Measurements from ENCODE around the gene NTN1.

Gene NTN1

DNA sequence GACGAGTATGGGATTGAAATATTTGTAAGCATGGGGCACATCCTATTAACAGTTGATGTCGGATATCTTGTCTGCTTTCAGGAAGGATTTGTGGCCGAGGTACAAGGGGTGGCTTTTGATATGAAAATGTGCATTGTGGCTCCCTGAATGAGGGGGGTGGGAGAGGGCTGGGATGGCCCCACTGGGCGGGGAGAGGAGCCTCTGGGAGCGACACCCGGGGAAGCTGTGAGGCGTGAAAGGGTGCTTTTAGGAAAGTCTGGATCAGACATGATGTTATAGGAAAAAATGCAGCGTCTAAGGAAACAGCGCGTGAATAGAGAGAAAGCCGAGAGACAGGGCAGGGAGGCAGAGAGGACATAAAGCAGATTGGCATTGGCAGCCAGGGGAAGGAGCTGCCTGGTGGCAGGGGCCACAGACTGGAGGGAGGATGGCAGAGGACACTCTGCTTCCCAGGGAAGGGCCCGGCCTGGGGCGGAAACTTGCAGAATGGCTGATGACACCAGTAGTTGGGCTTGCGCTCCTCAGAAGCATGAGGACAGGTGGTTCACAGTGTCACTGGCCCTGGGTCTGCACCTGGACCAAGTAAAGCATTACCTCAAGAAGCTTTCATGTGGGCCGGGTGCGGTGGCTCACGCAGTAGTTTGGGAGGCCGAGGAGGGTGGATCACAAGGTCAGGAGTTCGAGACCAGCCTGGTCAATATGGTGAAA is 95.7 kb downstream of the NTN1 start:
- no peak for DNase-seq (ENCODE audit: extremely low read depth in 1 of 2, low read depth in 1 of 2)

DNA sequence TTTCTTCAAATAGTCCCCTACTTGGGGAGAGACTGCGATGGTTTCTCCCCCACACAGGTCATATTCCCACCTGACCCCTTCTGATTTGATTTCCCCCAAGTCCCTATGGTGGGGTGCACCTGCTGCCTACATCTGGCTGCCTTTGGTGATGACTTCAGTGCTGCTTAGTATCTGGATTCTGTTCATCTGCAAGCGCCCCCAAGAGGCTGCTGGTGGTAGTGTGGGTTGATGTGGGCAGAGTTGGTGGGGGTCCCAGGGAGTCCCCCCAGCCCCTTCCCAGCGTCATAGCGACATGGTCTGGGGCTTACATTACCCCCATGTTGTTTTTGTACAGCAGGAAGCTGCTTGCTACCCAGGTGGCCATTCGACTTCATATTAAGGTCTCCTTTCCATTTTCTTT is 99.2 kb downstream of the NTN1 start:
- DNase-seq (ENCODE audit: extremely low read depth in 1 of 2, low read depth in 1 of 2): no peak

DNA sequence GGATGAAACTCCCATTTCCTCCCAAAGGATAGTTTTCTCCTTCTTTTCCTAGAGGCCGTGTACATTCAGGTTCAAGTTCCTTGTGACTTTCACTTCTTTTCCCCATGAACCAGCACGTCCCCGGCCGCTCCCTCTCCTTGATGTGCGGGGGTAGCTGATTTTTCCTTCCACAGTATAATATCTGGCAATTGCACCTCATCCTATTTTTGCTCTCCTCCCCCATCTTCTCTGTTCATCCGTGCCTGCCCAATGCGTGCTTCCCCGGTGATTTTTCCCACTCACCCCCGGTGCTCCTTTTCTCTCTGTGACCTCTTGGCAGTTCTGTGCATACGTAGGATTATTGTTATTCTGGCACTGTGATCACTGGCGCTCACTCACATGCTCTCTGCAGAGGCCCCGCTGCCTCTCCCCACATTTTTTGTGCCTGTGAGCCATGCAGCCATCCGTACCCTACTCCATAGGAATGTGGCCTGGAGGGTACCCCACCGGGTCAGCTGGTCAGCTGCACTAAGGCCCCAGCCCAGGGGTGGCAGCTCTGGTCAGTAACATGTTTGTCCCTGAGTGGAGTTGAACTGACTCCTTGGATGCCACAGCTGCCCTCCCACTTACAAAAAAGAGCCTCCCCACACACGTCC is 100.0 kb downstream of the NTN1 start:
- DNase-seq (ENCODE audit: extremely low read depth in 1 of 2, low read depth in 1 of 2): no peak

DNA sequence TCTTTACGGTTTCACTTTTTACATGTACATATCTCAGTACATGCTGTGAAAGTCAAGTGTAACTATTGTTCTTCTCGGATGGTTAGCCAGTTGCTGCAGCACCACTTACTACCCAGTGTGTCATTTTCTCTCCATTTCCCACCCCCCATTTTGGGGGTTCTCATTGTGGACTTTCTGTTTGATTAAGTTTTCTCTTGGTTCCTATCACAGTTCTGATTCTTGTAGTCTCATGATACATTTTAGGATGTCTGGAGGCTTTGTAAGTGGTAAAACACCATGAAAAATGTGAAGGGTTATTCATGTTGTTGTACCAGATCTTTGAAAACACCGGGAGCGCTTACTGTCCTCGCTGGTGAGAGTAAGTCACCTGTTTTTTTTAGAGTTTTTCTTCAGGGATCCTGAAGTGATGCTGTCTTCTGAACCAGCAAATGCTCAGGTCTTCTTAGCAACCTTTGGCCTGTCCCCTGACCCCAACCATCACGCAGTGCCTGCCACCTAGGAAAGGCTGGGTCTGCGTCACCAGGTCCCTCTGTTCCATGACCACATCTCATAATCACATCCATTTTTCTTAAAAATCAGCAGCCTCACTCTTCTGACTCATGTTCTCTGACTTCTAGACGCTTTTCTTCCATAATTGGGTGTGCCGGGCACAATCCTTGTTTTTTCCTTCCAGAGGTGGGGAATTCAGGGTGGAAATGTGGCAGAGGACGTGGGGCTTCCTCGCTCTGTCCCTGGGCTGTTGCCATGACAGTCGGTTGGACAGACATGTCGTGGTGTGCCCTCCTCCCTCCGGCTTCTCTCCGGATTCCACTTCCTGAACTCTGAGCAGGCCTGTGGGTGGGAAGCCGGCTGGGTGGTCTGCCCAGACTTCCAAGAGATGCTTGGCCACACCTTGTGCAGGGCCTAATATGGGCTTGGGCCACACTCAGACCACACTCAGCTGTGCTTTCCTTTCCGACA is 102.6 kb downstream of the NTN1 start:
- no peak for DNase-seq (ENCODE audit: extremely low read depth in 1 of 2, low read depth in 1 of 2)

DNA sequence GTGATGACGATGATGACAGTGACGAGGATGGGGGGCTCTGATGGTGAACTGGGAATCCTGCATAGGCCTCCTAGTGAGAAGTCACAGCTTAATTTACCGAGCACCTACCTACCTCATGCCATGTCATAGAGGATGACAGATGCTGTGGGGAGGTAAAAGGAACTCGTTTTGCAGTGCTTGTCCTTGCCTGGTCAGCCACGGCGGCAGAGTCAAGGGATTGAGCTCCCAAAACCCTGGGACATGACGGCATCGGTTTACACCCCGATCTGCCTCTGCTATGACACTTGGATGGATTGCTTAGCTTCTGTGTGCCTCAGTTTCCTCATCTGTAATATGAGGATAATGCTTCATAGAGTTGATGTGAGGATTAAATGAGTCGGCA is 103.2 kb downstream of the NTN1 start:
- no peak for DNase-seq (ENCODE audit: extremely low read depth in 1 of 2, low read depth in 1 of 2)

DNA sequence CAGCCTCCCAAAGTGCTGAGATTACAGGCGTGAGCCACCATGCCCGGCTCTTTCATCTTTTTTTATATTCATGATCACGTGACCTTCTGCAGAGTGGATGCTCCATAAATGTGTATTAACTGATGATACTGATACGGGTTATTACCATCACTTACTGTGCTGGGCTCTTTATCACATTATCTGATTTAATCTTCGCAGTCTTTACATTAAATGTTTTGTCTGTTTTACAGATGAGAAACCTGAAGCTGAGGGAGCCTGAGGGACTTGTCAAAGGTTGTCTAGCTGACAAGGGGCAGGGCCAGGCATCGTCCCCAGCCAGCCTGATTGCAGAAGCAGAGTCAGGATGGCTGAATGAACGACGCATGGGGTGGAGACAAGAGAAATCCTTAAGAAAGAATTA is 104.4 kb downstream of the NTN1 start:
- no peak for DNase-seq (ENCODE audit: extremely low read depth in 1 of 2, low read depth in 1 of 2)

DNA sequence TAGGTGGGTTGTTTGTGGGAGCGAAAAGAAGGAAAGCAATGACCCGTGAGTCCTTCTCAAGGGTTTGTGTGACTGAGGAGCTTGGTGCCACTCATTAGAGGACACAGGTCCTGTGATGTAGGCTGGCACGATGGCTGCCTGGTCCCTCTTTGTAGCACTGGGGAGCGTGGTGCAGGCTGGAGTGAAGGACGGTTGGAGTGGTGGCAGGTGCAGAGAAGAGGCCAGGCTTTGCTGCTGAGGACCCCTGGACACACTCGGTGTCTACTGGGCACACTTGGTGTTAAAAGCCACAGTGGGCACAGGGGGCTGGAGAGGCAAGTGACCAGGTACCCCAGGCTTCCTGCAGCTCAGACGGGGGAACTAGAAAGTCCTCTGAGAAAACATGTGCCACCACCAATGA is 106.0 kb downstream of the NTN1 start:
- no peak for DNase-seq (ENCODE audit: extremely low read depth in 1 of 2, low read depth in 1 of 2)

DNA sequence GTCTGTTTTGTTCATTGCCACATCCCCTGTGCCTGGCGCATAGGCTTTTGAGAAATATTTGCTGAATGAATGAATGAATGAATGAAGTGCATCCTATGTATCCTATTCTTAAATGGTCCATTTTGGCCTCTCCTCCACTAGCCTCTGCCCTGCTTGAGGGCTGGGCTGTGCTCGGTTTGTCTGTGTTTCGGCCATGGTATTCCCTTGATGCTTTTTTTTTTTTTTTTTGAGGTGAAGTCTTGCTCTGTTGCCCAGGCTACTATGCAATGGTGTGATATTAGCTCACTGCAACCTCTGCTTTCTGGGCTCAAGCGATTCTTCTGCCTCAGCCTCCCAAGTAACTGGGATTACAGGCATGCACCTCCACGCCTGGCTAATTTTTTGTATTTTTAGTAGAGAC is 110.1 kb downstream of the NTN1 start:
- no peak for DNase-seq (ENCODE audit: extremely low read depth in 1 of 2, low read depth in 1 of 2)

DNA sequence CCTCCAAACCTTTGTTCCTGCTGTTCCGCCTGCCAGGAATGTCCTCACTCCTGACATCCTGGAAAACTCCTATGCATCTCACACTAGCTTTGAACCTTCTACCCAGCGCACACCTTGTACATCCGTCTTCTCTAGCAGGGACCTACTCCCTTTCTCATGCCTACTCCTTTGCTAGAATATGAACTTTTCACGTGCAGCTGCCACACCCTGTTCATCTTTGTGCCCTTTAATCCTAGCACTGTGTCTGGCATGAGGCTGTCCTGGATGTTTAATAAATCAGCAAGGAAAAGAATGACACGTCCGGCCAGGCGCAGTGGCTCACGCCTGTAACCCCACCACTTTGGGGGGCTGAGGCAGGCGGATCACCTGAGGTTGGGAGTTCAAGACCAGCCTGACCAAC is 111.0 kb downstream of the NTN1 start:
- DNase-seq (ENCODE audit: extremely low read depth in 1 of 2, low read depth in 1 of 2): no peak

DNA sequence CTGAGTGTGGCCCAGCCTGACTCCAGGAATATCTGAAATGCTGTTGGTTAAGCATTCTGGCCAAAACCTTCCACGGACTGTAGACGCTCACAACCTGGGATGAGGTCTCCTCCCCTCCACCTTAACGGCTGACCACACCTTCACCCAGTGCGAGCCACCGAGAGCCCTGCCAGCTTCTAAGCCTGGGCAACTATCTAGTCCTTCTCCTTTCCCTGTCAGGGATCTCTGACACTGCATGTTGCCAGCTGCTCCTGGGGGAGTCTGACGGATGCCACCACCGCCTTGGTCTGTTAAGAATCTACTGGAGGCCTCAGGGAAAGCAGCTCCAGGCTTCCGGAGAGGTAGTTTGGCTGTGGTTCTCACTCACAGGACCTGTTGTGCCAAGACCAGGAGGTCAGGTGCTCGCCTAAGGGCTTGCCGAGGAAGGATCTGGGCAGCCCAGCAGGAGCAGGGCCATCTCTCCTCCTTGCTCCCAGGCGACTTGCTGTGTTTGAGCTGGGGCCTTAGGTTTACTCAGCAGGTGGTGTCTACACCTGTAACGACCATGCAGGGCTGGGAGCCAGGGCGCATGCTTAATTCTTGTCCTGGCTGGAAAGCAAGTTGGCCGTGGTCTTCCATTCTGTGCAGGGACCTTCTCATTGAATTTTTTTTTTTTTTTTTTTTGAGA is 111.8 kb downstream of the NTN1 start:
- no peak for DNase-seq (ENCODE audit: extremely low read depth in 1 of 2, low read depth in 1 of 2)

DNA sequence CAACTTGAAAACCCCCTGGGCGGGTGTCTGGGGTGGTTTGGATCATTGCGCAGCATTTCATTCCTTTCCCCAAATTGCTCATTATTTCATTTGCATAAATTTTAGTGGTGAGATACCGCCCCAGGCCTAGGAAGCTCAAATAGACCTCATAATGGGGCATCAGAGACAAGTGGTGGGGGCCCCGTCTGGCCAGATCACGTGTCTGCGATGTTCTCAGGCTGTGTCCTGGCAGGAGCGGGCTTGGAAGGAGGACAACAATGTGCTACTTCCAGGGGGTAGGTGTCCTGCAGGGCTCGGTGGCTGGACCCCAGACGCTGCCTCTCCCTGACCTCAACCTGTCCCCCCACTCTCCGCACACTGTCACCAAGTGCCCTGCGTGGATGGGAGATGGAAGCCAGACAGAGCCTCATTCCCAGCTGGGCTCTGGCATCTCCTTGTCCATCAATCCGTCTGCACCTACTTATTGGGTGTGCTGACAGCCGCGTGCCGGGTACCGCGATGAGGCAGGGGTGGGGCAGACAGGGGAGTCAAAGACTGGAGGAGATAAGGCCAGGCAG is 116.9 kb downstream of the NTN1 start:
- no peak for DNase-seq (ENCODE audit: extremely low read depth in 1 of 2, low read depth in 1 of 2)

DNA sequence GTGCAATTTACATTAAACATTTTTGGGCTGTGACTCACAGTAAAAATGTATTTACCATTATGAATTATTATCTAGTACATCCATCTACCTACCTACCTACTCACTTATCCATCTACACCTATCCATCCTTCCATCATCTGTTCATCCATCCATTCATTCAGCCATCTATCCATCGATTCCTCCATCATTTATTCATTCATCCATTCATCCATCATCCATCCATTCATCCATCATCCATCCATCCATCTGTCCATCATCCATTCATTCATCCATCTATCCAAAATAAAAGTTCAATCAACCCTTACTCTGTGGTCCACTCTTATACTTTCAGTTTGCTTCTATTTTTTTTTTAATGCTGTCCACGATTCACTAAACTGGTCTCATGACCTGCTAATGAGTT is 118.4 kb downstream of the NTN1 start:
- DNase-seq (ENCODE audit: extremely low read depth in 1 of 2, low read depth in 1 of 2): no peak

DNA sequence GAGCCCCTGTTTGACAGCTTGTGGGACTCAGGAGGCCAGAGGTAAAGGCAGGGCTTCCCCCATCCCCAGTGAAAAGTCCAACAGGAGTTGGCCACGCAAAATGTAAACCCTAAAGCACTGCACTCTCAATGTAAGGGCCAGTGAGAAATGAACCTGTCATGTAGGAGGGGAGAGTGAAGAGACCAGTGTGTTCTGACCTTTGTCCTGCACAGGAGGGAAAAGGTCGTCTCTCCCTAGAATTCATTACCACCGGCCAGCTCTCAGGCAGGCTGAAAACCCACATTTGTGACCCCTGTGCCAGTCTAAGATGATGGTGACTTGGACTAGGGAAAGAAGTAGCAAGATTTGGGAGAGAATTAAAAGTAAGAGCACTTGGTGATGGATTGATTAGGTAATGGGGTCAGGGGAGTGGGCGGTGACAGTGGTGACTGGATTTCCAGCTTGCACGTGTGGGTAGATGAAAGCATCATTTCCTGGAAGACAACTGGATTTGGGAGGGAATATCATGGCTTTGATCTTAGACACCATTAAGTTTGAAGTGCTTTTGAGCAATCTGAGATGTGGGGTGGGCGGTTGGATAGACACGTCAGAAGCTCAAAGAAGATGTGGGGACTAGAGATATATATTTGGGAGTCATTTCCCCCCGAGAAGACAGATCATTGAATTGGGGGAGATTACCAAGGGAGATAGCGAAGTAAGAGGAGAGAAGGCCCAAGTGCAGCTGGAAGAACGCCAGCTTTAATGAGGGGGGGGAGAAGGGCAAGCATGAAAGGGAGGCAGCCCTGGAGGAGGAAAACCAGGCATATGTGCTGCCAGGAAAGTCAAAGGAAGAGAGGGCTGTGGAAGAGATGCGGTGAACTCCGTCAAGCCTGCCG is 119.5 kb downstream of the NTN1 start:
- no peak for DNase-seq (ENCODE audit: extremely low read depth in 1 of 2, low read depth in 1 of 2)

DNA sequence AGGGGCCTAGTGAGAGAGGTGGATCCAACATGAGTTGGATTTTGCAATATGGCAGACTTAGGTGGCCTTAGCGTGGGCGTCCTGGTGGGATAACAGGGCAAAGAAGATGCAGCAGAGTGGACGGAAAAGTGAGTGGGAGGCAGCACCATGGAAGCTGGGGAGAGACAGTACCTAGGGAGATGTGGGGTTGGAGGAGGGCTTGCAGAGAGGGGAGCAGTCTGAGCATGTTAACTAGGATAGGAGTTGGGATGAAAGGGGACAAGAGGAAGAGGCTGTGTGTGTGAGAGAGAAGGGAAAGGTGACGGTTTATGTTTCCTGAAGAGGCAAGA is 120.1 kb downstream of the NTN1 start:
- no peak for DNase-seq (ENCODE audit: extremely low read depth in 1 of 2, low read depth in 1 of 2)

DNA sequence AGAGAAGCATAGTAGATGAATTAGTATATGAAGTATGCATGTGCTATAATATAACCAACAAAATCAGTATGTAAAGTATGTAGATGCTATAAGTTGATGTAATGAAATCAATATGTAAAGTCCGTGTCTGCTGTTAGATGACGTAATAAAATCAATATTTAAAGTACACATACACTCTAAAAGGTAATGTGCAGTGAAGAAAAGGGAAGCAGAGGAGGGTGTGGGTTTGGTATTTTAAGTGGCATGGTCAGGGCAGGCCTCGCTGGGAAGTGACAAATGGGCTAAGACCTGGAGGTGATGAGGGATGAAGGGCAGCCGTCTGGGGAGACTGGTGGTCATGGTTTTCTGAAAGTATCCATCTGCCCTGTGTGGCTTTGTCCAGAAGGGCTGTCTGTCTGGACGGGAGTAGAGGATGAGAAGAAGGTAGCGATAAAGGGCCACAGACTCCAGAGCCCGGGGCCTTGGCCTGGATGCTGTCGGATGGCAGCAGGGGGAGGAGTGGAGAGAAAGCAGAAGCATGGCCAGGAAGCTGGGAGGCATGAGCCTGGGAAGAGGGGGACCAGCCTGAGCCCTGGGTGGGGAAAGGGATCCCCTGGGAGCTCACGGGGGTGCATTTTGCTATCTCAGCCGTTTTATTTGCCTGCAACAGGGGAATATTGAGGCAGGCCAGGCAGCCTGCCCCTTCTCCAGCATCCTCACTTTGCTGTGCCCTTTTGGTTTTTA is 121.6 kb downstream of the NTN1 start:
- no peak for DNase-seq (ENCODE audit: extremely low read depth in 1 of 2, low read depth in 1 of 2)

DNA sequence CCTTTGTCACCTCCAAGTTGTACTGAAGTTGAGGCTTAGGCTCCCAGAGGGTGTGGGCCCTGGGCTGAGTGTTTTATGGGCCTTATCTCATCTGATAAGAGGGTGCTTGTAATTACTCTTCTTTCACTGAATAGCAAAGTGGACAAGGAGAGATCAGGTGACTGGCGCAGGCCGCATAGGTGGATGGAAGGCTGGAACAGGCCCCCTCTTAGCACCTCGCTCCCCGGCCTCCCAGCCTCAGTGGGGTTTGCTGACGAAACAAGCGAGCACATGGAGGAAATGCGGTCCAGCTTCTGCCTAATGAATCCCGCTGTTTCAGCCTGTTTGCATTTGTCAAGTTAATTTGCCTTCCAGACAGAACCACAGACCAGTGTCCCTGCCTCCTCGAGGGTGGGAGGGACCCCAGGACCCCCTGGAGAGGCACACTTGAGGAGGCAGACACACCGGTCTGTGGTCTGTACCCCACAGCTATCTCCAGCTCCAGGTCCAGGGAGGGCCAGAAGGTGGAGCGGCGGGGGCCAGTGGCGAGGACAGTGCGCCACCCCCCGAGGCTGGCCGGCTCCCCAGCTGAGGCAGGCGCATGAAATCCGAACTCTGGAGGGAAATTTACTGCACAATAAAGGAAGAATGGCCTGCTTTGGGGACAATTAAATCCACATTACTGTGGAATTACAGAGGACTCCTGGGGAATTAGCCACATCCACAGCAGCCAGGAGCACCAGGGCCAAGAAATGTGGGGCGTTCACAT is 123.4 kb downstream of the NTN1 start:
- DNase-seq (ENCODE audit: extremely low read depth in 1 of 2, low read depth in 1 of 2): no peak

DNA sequence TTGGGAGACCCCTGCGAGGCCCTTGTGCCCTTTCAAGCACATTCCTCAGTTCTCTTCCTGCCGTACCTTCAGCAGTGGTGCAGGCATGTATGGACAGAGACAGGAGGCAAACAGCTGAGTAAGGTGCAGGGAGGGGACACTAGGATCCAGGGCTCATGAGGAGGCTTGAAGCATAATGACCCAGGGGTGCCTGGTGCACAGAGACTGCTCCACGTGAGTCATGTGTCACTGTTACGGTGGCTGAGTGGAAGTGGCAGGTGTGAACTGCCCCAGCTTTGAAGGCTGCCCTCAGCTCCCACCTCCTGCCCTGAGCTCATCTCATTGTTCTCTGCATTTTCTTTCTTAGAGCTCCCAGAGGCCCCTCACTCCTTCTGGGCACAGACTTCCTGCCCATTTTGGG is 124.8 kb downstream of the NTN1 start:
- DNase-seq (ENCODE audit: extremely low read depth in 1 of 2, low read depth in 1 of 2): no peak

DNA sequence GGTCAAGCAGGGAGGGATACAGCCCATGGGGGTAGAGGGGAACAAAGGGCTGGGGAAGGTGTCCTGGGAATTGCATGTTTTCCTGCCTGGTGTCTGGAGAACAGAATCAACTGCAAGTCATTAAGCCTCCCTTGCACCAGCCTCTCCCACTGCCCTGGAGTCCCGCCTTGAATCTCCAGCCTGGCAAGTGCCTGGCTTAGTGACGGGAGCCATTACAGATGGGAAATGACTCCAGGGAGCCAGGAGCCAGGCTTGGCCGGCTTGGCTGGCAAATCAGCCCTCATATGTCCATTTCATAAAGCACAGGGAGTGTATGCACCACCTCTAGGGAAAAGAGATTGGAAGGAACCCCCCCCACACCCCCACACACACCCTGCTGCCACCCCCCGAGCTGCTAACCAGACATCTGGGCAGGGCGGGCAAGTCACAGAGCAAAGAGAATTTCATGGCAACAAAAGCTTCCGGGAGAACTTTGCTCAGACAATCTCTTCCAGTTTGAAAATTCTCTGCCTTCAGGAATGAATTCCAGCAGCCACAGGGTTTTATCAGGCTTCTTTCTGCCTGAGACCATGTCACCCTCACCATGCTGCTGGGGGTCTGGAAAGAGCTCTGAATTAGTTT is 127.7 kb downstream of the NTN1 start:
- no peak for DNase-seq (ENCODE audit: extremely low read depth in 1 of 2, low read depth in 1 of 2)

Measured in activated CD8-positive, alpha-beta memory T cell treated with anti-CD3 and anti-CD28 coated beads for 1 hour (primary cell).